Activated CD4-positive, alpha-beta T cell treated with anti-CD3 and anti-CD28 coated beads, Interleukin-2, amount 50 U/mL, for 48 hours (primary cell): ENCODE results near the gene SLC29A4.
"Not testable (repeated sequence)": the region's sequence is repeated elsewhere in the genome, so short reads cannot be mapped to it uniquely, and the experiment has no call there.

Experiments
- DNase-seq, 2 experiments: peaks; one replicate each; pipeline ENCODE4 v3.0.0-alpha.2; 2020

SLC29A4 gene

GRCh38 chr7:5275510-5275909 lies 7.2 kb upstream of the SLC29A4 start:
- not testable (repeated sequence) for DNase-seq

- DNase-seq: not testable (repeated sequence)
These were observed 6.6 kb upstream of the SLC29A4 start for GRCh38 chr7:5276123-5276522.

- no peak for DNase-seq
These were observed 6.1 kb upstream of the SLC29A4 start for GRCh38 chr7:5276611-5277010.

- no peak for DNase-seq
These were observed 4.0 kb upstream of the SLC29A4 start for GRCh38 chr7:5278766-5279165.

GRCh38 chr7:5279734-5280133 lies 3.0 kb upstream of the SLC29A4 start:
- DNase-seq: no peak

GRCh38 chr7:5281598-5282500 lies 894 bp upstream of the SLC29A4 start:
- DNase-seq: not testable (repeated sequence)

- DNase-seq: no peak
These were observed 919 bp downstream of the SLC29A4 start for GRCh38 chr7:5283421-5284303.

- DNase-seq: peak in 1 of 2 experiments; percentile 32
These were observed 1.9 kb downstream of the SLC29A4 start for GRCh38 chr7:5284304-5285281.

- DNase-seq: no peak
These were observed 4.2 kb downstream of the SLC29A4 start for GRCh38 chr7:5286933-5287332.

- DNase-seq: not testable (repeated sequence)
These were observed 4.6 kb downstream of the SLC29A4 start for GRCh38 chr7:5287373-5287772.

GRCh38 chr7:5287802-5288201 lies 5.1 kb downstream of the SLC29A4 start:
- DNase-seq: no peak

- DNase-seq: not testable (repeated sequence)
These were observed 5.8 kb downstream of the SLC29A4 start for GRCh38 chr7:5288560-5288959.

GRCh38 chr7:5289355-5289754 lies 6.6 kb downstream of the SLC29A4 start:
- no peak for DNase-seq

GRCh38 chr7:5291301-5291700 lies 8.6 kb downstream of the SLC29A4 start:
- DNase-seq: no peak

- not testable (repeated sequence) for DNase-seq
These were observed 9.1 kb downstream of the SLC29A4 start for GRCh38 chr7:5291711-5292335.

GRCh38 chr7:5294169-5294987 lies 11.6 kb downstream of the SLC29A4 start:
- no peak for DNase-seq

GRCh38 chr7:5295039-5296014 lies 12.6 kb downstream of the SLC29A4 start:
- no peak for DNase-seq

- no peak for DNase-seq
These were observed 13.4 kb downstream of the SLC29A4 start for GRCh38 chr7:5296015-5296610.

- peak; percentile 61 to 62 for DNase-seq
These were observed 14.0 kb downstream of the SLC29A4 start for GRCh38 chr7:5296611-5297226.
